Skeletal muscle tissue (tissue), 4 donors: ENCODE measurements around the gene MEGF9. TPM values are rescaled to one million over a fixed set of nuclear protein-coding genes. Genes with fewer than 3 reads are reported as not detected.
"Not testable (repeated sequence)": the region's sequence is repeated elsewhere in the genome, so short reads cannot be mapped to it uniquely, and the experiment has no call there.

ENCODE experiments used
- H3K27ac ChIP-seq: one replicate; pipeline ENCODE4 v1.7.0; 2013; ENCODE audit warnings: mild to moderate bottlenecking, low read depth, low read length, inconsistent platforms
- H3K27me3 ChIP-seq, 3 donors: one replicate each; pipeline ENCODE4 v1.7.0; 2013; ENCODE audit warnings: low read length in 3 of 3; ENCODE audit not compliant: control insufficient read depth in 3 of 3, insufficient read depth in 3 of 3
- H3K36me3 ChIP-seq, 3 donors: one replicate each; pipeline ENCODE4 v1.7.0; 2013; ENCODE audit warnings: low read length in 3 of 3; ENCODE audit not compliant: control insufficient read depth in 3 of 3, insufficient read depth in 3 of 3
- H3K4me1 ChIP-seq, 3 donors: one replicate each; pipeline ENCODE4 v1.7.0; 2013; ENCODE audit warnings: low read length in 3 of 3, mild to moderate bottlenecking in 3 of 3; ENCODE audit not compliant: control insufficient read depth in 3 of 3, insufficient read depth in 3 of 3
- H3K4me3 ChIP-seq, 3 donors: one replicate each; pipeline ENCODE4 v1.7.0; 2013; ENCODE audit warnings: low read length in 3 of 3
- H3K9ac ChIP-seq, 3 donors: one replicate each; pipeline ENCODE4 v1.7.0; 2013; ENCODE audit warnings: low read length in 3 of 3, mild to moderate bottlenecking in 3 of 3, moderate library complexity in 2 of 3, low read depth in 1 of 3
- H3K9me3 ChIP-seq, 3 donors: one replicate each; pipeline ENCODE4 v1.7.0; 2013; ENCODE audit warnings: low read length in 3 of 3; ENCODE audit not compliant: control insufficient read depth in 3 of 3
- total RNA-seq: library from RNA; depleted of rRNA; stranded (reverse); fragments of >200 nt; gene quantifications from one replicate; pipeline ENCODE4 v1.2.3, GENCODE V29; 2014
- donor health status: Osteomylitis.

MEGF9 gene
- total RNA-seq, 1 donor from 2014 or later, result 6.8 TPM

- H3K27me3 ChIP-seq, H3K27ac ChIP-seq, H3K9me3 ChIP-seq, H3K4me1 ChIP-seq, H3K9ac ChIP-seq, H3K4me3 ChIP-seq, H3K36me3 ChIP-seq: not testable (repeated sequence)
Observed at GRCh38 chr9:120746366-120746765, 32.1 kb upstream of the MEGF9 start.

GRCh38 chr9:120745278-120745677 is 31.0 kb upstream of the MEGF9 start:
- H3K27ac ChIP-seq, result no peak overlapping the region
- H3K36me3 ChIP-seq, result no peaks in the 10 kb centered on the region
- H3K27me3 ChIP-seq, result no peaks in the 10 kb centered on the region
- no peaks in the 10 kb centered on the region for H3K4me1 ChIP-seq
- no peak overlapping the region for H3K9ac ChIP-seq
- H3K4me3 ChIP-seq, result no peak overlapping the region
- no peaks in the 10 kb centered on the region for H3K9me3 ChIP-seq

- no peaks in the 10 kb centered on the region for H3K9me3 ChIP-seq
- H3K27me3 ChIP-seq, result no peaks in the 10 kb centered on the region
- H3K27ac ChIP-seq, result no peak overlapping the region
- H3K4me3 ChIP-seq, result no peak overlapping the region
- H3K4me1 ChIP-seq, result no peaks in the 10 kb centered on the region
- no peak overlapping the region for H3K9ac ChIP-seq
- H3K36me3 ChIP-seq, result no peaks in the 10 kb centered on the region
Observed at GRCh38 chr9:120742951-120743416, 28.7 kb upstream of the MEGF9 start.

- Histone ChIP-seq H3K36me3 (no peaks in the 10 kb centered on the region), H3K9ac (no peak overlapping the region), H3K27me3 (no peaks in the 10 kb centered on the region), H3K9me3 (no peaks in the 10 kb centered on the region), H3K4me1 (no peaks in the 10 kb centered on the region), H3K4me3 (no peak overlapping the region), H3K27ac (no peak overlapping the region)
Observed at GRCh38 chr9:120741701-120742100, 27.4 kb upstream of the MEGF9 start.

GRCh38 chr9:120741191-120741590 is 26.9 kb upstream of the MEGF9 start:
- no peak overlapping the region for H3K9ac ChIP-seq
- no peaks in the 10 kb centered on the region for H3K4me1 ChIP-seq
- no peak overlapping the region for H3K27ac ChIP-seq
- H3K36me3 ChIP-seq, result no peaks in the 10 kb centered on the region
- no peaks in the 10 kb centered on the region for H3K27me3 ChIP-seq
- no peak overlapping the region for H3K4me3 ChIP-seq
- H3K9me3 ChIP-seq, result no peaks in the 10 kb centered on the region

- no peak overlapping the region for H3K4me3 ChIP-seq
- no peaks in the 10 kb centered on the region for H3K4me1 ChIP-seq
- no peaks in the 10 kb centered on the region for H3K36me3 ChIP-seq
- no peak overlapping the region for H3K9ac ChIP-seq
- H3K9me3 ChIP-seq, result no peaks in the 10 kb centered on the region
- no peaks in the 10 kb centered on the region for H3K27me3 ChIP-seq
- H3K27ac ChIP-seq, result no peak overlapping the region
Observed at GRCh38 chr9:120740132-120740531, 25.9 kb upstream of the MEGF9 start.

- H3K9me3 ChIP-seq, result no peaks in the 10 kb centered on the region
- no peaks in the 10 kb centered on the region for H3K4me1 ChIP-seq
- no peak overlapping the region for H3K27ac ChIP-seq
- H3K36me3 ChIP-seq, result no peaks in the 10 kb centered on the region
- H3K4me3 ChIP-seq, result no peak overlapping the region
- H3K9ac ChIP-seq, result no peak overlapping the region
- no peaks in the 10 kb centered on the region for H3K27me3 ChIP-seq
Observed at GRCh38 chr9:120737416-120738165, 23.3 kb upstream of the MEGF9 start.

- no peaks in the 10 kb centered on the region for H3K36me3 ChIP-seq
- H3K9me3 ChIP-seq, result no peaks in the 10 kb centered on the region
- H3K27ac ChIP-seq, result no peak overlapping the region
- H3K27me3 ChIP-seq, result no peaks in the 10 kb centered on the region
- H3K4me3 ChIP-seq, result no peak overlapping the region
- no peaks in the 10 kb centered on the region for H3K4me1 ChIP-seq
- no peak overlapping the region for H3K9ac ChIP-seq
Observed at GRCh38 chr9:120736881-120737280, 22.6 kb upstream of the MEGF9 start.

- Histone ChIP-seq H3K9ac (no peak overlapping the region), H3K4me1 (peaks cover 0 to 6% (median 5%) of the 10 kb centered on the region in 3 donors), H3K36me3 (no peaks in the 10 kb centered on the region), H3K4me3 (no peak overlapping the region), H3K27ac (no peak overlapping the region), H3K9me3 (no peaks in the 10 kb centered on the region), H3K27me3 (no peaks in the 10 kb centered on the region)
Observed at GRCh38 chr9:120735415-120736126, 21.3 kb upstream of the MEGF9 start.

GRCh38 chr9:120734607-120735410 is 20.5 kb upstream of the MEGF9 start:
- no peak overlapping the region for H3K9ac ChIP-seq
- H3K27me3 ChIP-seq, result no peaks in the 10 kb centered on the region
- no peaks in the 10 kb centered on the region for H3K36me3 ChIP-seq
- H3K4me1 ChIP-seq, result peaks cover 0 to 6% (median 6%) of the 10 kb centered on the region in 3 donors
- no peak overlapping the region for H3K27ac ChIP-seq
- H3K9me3 ChIP-seq, result no peaks in the 10 kb centered on the region
- no peak overlapping the region for H3K4me3 ChIP-seq
